H1 (cell line): Measurements from ENCODE around the gene H2AZ2. TPM values are rescaled to one million over a fixed set of nuclear protein-coding genes. Genes with fewer than 3 reads are reported as not detected.
"Not testable (repeated sequence)": the region's sequence is repeated elsewhere in the genome, so short reads cannot be mapped to it uniquely, and the experiment has no call there.

Experiments
- CTCF ChIA-PET: fragments of 300-600 bp; sonication (Branson Sonifier 250); formaldehyde crosslinking; loops from one replicate; lab custom pipeline; 2021; ENCODE audit not compliant: partially characterized antibody; lab: Charles Lee
- POLR2A ChIA-PET: fragments of 300-600 bp; sonication (Branson Sonifier 250); formaldehyde crosslinking; loops from one replicate; lab custom pipeline; 2021; ENCODE audit warnings: inconsistent platforms; ENCODE audit not compliant: partially characterized antibody; lab: Charles Lee
- DNase-seq, 2 experiments: peaks; one replicate each; pipeline versions ENCODE4 v3.0.0 to v3.0.0-alpha.2; 2010 to 2022; ENCODE audit warnings: low spot score in 2 of 2, low read depth in 1 of 2, mixed read lengths in 1 of 2
- FAIRE-seq: peaks from 2 replicates; lab custom pipeline; 2011; peaks lifted over from hg19 to GRCh38; lab: Jason Lieb, UNC
- H2AFZ ChIP-seq: 2 replicates; pipeline ENCODE4 v1.8.1; 2012; ENCODE audit warnings: low read length, inconsistent platforms
- H2AK5ac ChIP-seq: 2 replicates; pipeline ENCODE4 v1.6.1; 2013; ENCODE audit warnings: low read depth, low read length
- H2BK120ac ChIP-seq: replicated peaks from 2 replicates; pipeline ENCODE3; 2013; ENCODE audit warnings: low read depth, low read length, inconsistent platforms
- H2BK12ac ChIP-seq: 2 replicates; pipeline ENCODE4 v1.6.1; 2013; ENCODE audit warnings: low read depth, low read length
- H2BK15ac ChIP-seq: 2 replicates; pipeline ENCODE4 v1.6.1; 2013; ENCODE audit warnings: low read length
- H2BK20ac ChIP-seq: 2 replicates; pipeline ENCODE4 v1.6.1; 2013; ENCODE audit warnings: low read length
- H2BK5ac ChIP-seq: 2 replicates; pipeline ENCODE4 v1.6.1; 2013; ENCODE audit warnings: low read depth, low read length
- H3K14ac ChIP-seq: 2 replicates; pipeline ENCODE4 v1.6.1; 2013; ENCODE audit warnings: inconsistent platforms; ENCODE audit not compliant: insufficient read length
- H3K18ac ChIP-seq: 2 replicates; pipeline ENCODE4 v1.6.1; 2013; ENCODE audit warnings: low read length; ENCODE audit errors: extremely low read depth
- H3K23ac ChIP-seq: 2 replicates; pipeline ENCODE4 v1.6.1; 2013; ENCODE audit warnings: inconsistent platforms; ENCODE audit not compliant: insufficient read length
- H3K23me2 ChIP-seq: 2 replicates; pipeline ENCODE4 v1.6.1; 2013; ENCODE audit warnings: low read depth, low read length
- H3K27ac ChIP-seq: 2 replicates; pipeline ENCODE4 v1.6.1; 2011; ENCODE audit warnings: low read depth, low read length, inconsistent platforms
- H3K27me3 ChIP-seq, 4 experiments: replicated peaks in 1 of 4; 1 replicate in 1 of 4; 2 replicates in 3 of 4; pipeline versions ENCODE4 v1.6.1 to v1.8.1; 2011 to 2013; ENCODE audit warnings: low read length in 3 of 4, mild to moderate bottlenecking in 3 of 4, inconsistent platforms in 2 of 4, mixed read lengths in 2 of 4, moderate library complexity in 1 of 4; ENCODE audit not compliant: control insufficient read depth in 3 of 4, insufficient read depth in 3 of 4; ENCODE audit errors: extremely low read depth in 1 of 4
- H3K36me3 ChIP-seq, 4 experiments: 2 replicates each; pipeline versions ENCODE4 v1.6.1 to v1.8.1; 2011 to 2013; ENCODE audit warnings: mild to moderate bottlenecking in 4 of 4, low read length in 3 of 4, moderate library complexity in 2 of 4, control low read depth in 1 of 4, inconsistent platforms in 1 of 4; ENCODE audit not compliant: insufficient read depth in 4 of 4, control insufficient read depth in 2 of 4
- H3K4ac ChIP-seq: replicated peaks from 2 replicates; pipeline ENCODE3; 2013; ENCODE audit warnings: low read length, low read depth, mixed read lengths, inconsistent platforms; ENCODE audit not compliant: insufficient read length
- H3K4me1 ChIP-seq, 4 experiments: replicated peaks in 1 of 4; 1 replicate in 1 of 4; 2 replicates in 3 of 4; pipeline versions ENCODE4 v1.6.1 to v1.8.1; 2011 to 2013; ENCODE audit warnings: low read length in 3 of 4, inconsistent platforms in 2 of 4, mixed read lengths in 1 of 4; ENCODE audit not compliant: insufficient read depth in 4 of 4, control insufficient read depth in 3 of 4
- H3K4me2 ChIP-seq, 2 experiments: 2 replicates each; pipeline versions ENCODE4 v1.6.1 to v1.8.1; 2011 to 2013; ENCODE audit warnings: low read depth in 2 of 2, low read length in 2 of 2, control low read depth in 1 of 2, inconsistent platforms in 1 of 2, mild to moderate bottlenecking in 1 of 2; ENCODE audit not compliant: insufficient read depth in 1 of 2
- H3K4me3 ChIP-seq, 4 experiments: fragments of 200-600, 300-600 bp in 1 of 4; sonication (generic), shearing (Covaris generic), sonication (Bioruptor Twin) in 1 of 4; 2 replicates each; pipeline versions ENCODE4 v1.5.1 to v1.8.1; 2011 to 2016; ENCODE audit warnings: low read length in 4 of 4, low read depth in 3 of 4, control low read depth in 2 of 4, inconsistent platforms in 2 of 4, mild to moderate bottlenecking in 2 of 4, mixed read lengths in 1 of 4, moderate library complexity in 1 of 4; ENCODE audit not compliant: insufficient read depth in 2 of 4; ENCODE audit errors: extremely low read depth in 1 of 4
- H3K56ac ChIP-seq: replicated peaks from 2 replicates; pipeline ENCODE3; 2013; ENCODE audit warnings: low read depth, mild to moderate bottlenecking, mixed read lengths, low read length, inconsistent platforms; ENCODE audit not compliant: insufficient read length
- H3K79me1 ChIP-seq: 2 replicates; pipeline ENCODE4 v1.6.1; 2013; ENCODE audit warnings: low read depth, low read length, control low read depth
- H3K79me2 ChIP-seq, 2 experiments: 2 replicates each; pipeline versions ENCODE4 v1.6.1 to v1.8.1; 2012 to 2013; ENCODE audit warnings: low read length in 2 of 2, mild to moderate bottlenecking in 2 of 2, inconsistent platforms in 1 of 2; ENCODE audit not compliant: insufficient read depth in 2 of 2, control insufficient read depth in 1 of 2
- H3K9ac ChIP-seq, 4 experiments: replicated peaks in 1 of 4; 1 replicate in 1 of 4; 2 replicates in 3 of 4; pipeline versions ENCODE4 v1.6.1 to v1.8.1; 2011 to 2013; ENCODE audit warnings: low read depth in 3 of 4, low read length in 3 of 4, control low read depth in 2 of 4, mild to moderate bottlenecking in 2 of 4, moderate library complexity in 2 of 4, inconsistent platforms in 1 of 4; ENCODE audit errors: extremely low read depth in 1 of 4
- H3K9me3 ChIP-seq, 2 experiments: 2 replicates each; pipeline versions ENCODE4 v1.6.1 to v1.8.1; 2012 to 2013; ENCODE audit warnings: mild to moderate bottlenecking in 2 of 2, moderate library complexity in 2 of 2, control low read depth in 1 of 2, inconsistent platforms in 1 of 2, low read depth in 1 of 2, low read length in 1 of 2, mixed read lengths in 1 of 2; ENCODE audit not compliant: insufficient read depth in 2 of 2
- H4K20me1 ChIP-seq, 2 experiments: replicated peaks in 1 of 2; 2 replicates each; pipeline versions ENCODE3 to v1.8.1; 2011 to 2013; ENCODE audit warnings: inconsistent platforms in 2 of 2, low read length in 2 of 2, mild to moderate bottlenecking in 1 of 2; ENCODE audit not compliant: insufficient read depth in 2 of 2, control insufficient read depth in 1 of 2
- H4K5ac ChIP-seq: 2 replicates; pipeline ENCODE4 v1.6.1; 2013; ENCODE audit warnings: low read length, low read depth, mixed read lengths, inconsistent platforms; ENCODE audit not compliant: insufficient read length
- H4K8ac ChIP-seq: 2 replicates; pipeline ENCODE4 v1.8.0; 2013; ENCODE audit warnings: mild to moderate bottlenecking, moderate library complexity, low read length, inconsistent platforms; ENCODE audit not compliant: insufficient read depth; ENCODE audit errors: extremely low read depth
- H4K91ac ChIP-seq: replicated peaks from 2 replicates; pipeline ENCODE3; 2013; ENCODE audit warnings: low read length, mixed read lengths, inconsistent platforms; ENCODE audit not compliant: insufficient read length
- WGBS, 2 experiments: shearing (Covaris generic) in 1 of 2; methylation state at CpG; one replicate each; pipeline versions ENCODE4 v1.1.6 to v1.1.7; 2013 to 2015; ENCODE audit warnings: low lambda C conversion rate in 2 of 2, mixed read lengths in 2 of 2, inconsistent platforms in 1 of 2, low coverage in 1 of 2, missing lambda C conversion rate in 1 of 2; ENCODE audit not compliant: insufficient replicate concordance in 2 of 2, insufficient coverage in 1 of 2, insufficient read length in 1 of 2; ENCODE audit errors: extremely low coverage in 1 of 2, missing lambda C conversion rate in 1 of 2; 5-methylcytosine and 5-hydroxymethylcytosine counted together
- polyA plus RNA-seq, 7 experiments: library from polyadenylated mRNA; depleted of rRNA in 3 of 7; stranded (reverse) in 5 of 7; unstranded in 2 of 7; fragments of >200 nt in 5 of 7; fragments of 200-250 nt in 2 of 7; gene quantifications; 1 replicate in 5 of 7; 2 replicates in 1 of 7; 4 replicates in 1 of 7; pipeline versions ENCODE4 v1.2.1 to v1.2.3, GENCODE V29; 2011 to 2013; ENCODE audit warnings: missing spikeins in 2 of 7, mixed read lengths in 2 of 7
- total RNA-seq: library from RNA; stranded (reverse); fragmentation: NEBNext Ultra II Directional; extraction: Animal tissue kit (Norgen Biotek cat#: 25700); gene quantifications from 2 replicates; pipeline ENCODE4 v1.2.1, GENCODE V29; 2021

H2AZ2 gene
- total and polyA plus RNA-seq, 2 of the 8 experiments (the other 6 are each of a cell fraction or from before 2014, with no cell fraction given) = 168 to 187 TPM

GRCh38 chr7:44785218-44785617, 62.7 kb downstream of the H2AZ2 start:
- WGBS, 2 experiments = 89% methylated on average over 3 of the region's 3 CpGs; no CpG with 5 or more reads in 1 of the 2 experiments
- H2AK5ac ChIP-seq, H4K8ac ChIP-seq, H3K4ac ChIP-seq, H3K4me3 ChIP-seq, H2BK15ac ChIP-seq, H2BK120ac ChIP-seq, DNase-seq, H3K9ac ChIP-seq, H3K4me1 ChIP-seq, H4K20me1 ChIP-seq, H4K91ac ChIP-seq, H3K23ac ChIP-seq, CTCF ChIA-PET, H3K18ac ChIP-seq, H2BK20ac ChIP-seq, H4K5ac ChIP-seq, H2BK12ac ChIP-seq, H3K56ac ChIP-seq, FAIRE-seq, H3K27me3 ChIP-seq, H3K14ac ChIP-seq, H3K4me2 ChIP-seq, H3K9me3 ChIP-seq, H3K23me2 ChIP-seq, H2AFZ ChIP-seq, H3K79me1 ChIP-seq, H3K36me3 ChIP-seq, H3K79me2 ChIP-seq, H3K27ac ChIP-seq, H2BK5ac ChIP-seq: not testable (repeated sequence)
- POLR2A ChIA-PET = interaction anchor here (1.0 to 3.8 kb wide), 2 partner anchors 10 to 18 kb away, joined by 6 to 24 read pairs; no protein-coding TSS in a partner anchor
